GM19193 (cell line): ENCODE data around the gene UFD1.

Experiments
- POLR2A ChIP-seq: IDR thresholded peaks from 4 replicates; pipeline ENCODE4 v1.6.1; 2011; ENCODE audit not compliant: insufficient read depth, insufficient read length; ENCODE audit errors: extremely low read depth

Gene UFD1

DNA sequence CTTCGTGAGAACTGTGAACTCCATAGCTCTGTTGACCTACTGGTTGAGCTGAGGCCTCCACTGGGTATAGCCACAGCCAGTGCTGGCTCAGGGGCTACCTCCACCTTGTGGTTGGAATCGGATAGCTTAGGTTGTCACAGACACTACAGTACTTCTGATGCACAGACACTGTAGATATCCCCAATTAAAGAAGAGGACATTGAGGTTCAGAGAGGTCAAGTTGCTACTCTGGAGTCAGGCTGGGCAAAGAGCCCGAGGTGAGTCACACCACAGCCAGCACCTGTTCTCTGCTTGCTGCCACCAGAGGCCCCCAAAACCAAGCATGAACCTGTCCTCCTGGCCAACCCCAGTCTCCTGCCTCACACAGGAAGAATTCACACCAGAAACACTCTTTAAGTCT lies 5.4 kb downstream of the UFD1 start:
- TF ChIP-seq POLR2A = no peak

DNA sequence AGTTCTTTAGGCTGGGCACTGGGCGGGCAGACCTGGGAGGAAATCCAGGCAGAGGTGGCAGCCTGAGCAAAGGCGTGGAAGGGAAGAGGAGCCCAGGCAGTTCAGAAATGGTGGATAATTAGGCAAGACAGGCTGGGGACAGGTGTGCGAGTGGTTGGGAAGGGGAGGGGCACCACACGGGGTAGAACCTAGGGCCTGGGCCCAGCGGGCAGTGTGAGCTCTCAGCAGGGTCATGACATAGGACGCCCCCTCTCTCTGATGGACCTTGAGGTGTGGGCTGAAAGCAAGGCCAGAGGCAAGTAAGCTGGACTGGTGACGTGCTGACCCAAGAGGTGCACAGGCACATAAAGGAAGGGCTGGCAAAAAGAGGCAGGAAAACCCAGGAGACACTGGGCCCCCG lies 6.8 kb downstream of the UFD1 start:
- TF ChIP-seq POLR2A = no peak

DNA sequence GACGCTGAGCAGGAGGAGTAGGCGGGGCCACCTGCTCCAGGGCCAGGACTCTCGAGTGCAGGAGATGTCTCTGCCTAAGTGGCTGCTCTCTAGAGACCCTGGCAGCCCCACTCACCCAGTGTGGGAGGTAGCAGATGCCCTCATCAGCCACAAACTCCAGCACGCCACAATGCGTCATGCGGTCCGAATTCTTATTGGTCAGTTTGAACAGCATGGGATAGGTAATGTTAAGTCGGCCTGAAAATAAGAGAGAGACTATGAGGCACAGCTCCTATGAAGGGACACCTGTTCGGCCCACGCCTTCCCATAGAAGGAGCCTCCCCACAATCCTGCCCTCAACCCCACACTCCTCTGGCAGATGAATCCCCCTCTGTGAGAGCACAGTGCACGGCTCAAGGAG lies 7.4 kb downstream of the UFD1 start:
- no peak for TF ChIP-seq POLR2A

DNA sequence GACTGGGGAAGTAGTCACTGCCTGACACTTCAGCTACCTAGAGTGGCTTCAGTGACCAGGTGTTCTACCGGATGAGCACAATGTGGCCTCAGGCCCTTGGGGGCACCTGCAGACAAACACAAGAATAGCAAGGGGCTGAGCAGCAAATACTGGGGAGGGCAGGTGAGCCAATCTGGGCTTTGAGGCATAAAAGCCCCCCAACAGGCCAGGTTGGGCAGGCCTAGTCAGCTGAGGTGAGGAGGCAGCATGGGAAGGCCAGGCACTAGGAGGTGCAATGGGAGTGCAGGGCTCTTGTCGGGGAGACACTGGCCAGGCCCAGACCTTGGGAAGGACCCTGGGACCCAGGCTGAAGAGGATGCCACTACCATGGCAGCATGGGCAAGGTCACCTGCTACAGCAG lies 9.0 kb downstream of the UFD1 start:
- TF ChIP-seq POLR2A = no peak

DNA sequence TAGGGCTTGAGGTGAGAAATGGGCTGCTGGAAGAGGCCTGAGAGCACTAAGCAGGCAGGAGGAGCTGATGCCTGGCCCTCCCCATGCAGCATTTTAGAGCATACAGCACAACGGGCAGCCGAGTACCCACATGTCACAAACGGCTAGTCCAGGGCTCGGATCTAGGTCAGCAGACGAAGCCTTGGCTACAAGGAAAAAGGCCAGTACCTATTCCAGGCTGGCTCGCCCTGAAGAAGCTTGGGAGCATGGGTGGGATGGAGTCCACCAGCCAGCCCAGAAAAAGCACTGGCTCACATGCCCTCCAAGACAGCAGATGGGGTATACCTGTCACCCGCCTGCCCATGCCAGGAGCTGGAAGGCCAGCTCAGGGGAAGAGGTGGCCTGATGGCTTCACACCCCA lies 9.6 kb downstream of the UFD1 start:
- no peak for TF ChIP-seq POLR2A

DNA sequence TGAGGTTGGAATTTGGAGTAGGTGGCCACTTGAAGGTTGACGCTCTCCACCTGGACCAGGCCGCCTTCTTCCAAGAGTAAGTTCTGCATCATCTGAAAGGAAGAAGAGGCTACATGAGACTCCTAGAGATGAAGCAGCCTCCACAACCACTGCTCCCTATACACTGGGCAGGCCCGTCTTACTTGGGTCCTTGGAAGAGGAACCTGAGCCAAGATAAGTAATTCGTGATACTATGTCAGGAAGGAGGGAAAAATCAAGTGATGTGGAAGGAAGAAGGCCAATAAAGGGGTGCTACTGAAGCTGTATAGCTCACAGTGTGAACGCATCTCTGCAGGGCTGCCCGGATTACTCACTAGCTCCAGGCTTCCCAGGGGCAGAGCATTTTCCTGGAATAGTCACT lies 11.1 kb downstream of the UFD1 start:
- TF ChIP-seq POLR2A = no peak

DNA sequence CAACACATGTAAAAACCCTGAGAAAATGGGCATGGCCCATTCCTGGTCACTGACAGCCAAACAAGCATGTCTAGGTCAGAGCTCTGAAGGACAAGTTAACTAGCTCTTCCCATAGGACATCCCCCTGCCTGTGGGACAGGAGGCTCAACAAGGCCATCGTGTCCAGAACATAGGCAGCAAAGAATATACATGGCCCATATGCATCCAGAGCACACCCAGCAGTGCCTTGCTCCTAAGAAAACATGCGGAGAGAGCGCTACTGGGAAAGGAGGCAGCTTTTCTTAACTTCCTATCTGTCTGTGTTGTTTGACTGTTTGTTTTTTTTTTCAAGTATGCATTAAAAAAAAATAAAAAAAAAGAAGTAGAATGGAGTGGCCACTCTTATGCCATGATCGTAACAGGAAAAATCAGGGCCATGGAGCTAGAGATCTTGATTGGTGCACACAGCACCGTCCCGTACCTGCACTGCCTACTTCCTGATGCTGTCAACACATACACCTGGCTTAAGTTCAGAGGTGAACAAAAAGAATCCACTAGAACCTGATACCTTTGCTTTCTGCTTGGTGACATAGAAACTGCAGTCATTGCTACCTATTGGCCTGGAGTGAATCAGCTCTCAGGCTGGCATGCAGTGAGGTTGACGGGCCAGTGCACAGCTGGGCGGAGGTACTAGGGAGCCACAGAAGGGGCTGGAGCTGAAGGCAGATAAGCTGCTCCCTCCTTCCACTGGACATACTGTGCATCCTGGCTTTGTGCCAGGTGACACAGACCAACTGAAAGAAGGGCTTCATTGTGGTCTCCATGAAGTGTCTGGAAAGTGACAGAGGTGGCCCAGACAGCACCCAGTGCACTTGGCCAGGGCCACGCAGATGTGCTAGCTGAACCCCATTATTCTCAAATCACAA lies 11.9 kb downstream of the UFD1 start:
- TF ChIP-seq POLR2A = no peak

DNA sequence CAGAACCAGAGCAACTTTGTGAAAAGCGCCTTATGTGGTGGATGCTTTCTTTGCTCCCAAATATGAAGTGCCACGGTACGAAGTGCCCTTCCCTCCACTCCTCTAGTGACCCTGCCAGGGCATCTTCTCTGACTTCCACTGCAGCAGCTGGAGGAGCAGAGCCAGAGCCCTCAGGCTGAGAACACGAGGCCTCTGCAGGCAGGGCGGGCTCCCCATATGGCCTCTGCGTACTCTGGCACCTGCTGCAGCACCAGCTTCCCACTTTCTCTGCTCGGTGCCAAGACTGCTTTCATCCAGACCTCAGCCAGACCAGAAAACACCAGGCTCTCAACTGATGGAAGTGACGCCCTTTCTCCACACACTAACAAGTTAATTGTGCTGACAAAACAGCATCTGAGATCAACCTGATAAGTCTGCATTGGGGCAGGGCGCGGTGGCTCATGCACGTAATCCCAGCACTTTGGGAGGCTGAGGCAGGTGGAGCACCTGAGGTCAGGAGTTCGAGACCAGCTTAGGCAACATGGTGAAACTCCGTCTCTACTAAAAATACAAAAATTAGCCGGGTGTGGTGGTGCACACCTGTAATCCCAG lies 12.8 kb downstream of the UFD1 start:
- no peak for TF ChIP-seq POLR2A

DNA sequence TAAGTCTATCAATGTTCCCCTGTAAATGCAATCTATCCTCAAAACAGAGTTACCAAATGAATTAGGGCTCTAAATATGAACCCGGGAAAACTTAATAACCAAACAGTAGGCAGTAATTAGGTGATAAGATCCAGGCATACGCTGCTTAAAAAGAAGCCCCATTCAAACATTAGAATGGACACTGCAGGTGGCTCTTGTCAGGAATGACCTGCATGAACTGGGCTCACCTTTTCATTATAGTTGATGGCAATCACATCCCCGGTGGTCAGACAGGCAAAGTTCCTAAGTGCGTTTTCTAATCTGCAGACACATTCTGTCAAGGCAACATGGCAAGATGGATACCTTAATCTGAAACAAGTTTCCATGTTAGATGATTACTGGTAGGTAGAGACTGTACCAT lies 14.0 kb downstream of the UFD1 start:
- no peak for TF ChIP-seq POLR2A

DNA sequence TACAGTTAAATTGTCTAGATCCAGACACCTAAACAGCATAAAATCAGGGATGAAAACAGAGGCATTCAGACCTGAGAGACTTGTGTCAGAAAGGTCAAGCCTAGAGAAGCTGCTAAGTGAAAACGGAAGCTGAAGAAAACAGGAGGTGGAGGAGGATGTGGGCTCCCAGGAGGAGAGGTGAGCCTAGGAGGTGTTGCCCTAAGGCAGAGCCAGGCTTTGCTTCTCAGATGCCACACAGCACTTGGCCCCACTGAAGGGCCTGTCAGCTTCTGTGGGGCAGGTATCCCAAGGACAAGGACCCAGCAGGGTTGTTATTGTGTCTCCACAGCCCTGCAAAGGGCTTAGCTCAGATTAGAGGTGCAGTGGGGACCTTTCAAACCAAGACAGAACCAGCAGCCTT lies 14.4 kb downstream of the UFD1 start:
- no peak for TF ChIP-seq POLR2A

DNA sequence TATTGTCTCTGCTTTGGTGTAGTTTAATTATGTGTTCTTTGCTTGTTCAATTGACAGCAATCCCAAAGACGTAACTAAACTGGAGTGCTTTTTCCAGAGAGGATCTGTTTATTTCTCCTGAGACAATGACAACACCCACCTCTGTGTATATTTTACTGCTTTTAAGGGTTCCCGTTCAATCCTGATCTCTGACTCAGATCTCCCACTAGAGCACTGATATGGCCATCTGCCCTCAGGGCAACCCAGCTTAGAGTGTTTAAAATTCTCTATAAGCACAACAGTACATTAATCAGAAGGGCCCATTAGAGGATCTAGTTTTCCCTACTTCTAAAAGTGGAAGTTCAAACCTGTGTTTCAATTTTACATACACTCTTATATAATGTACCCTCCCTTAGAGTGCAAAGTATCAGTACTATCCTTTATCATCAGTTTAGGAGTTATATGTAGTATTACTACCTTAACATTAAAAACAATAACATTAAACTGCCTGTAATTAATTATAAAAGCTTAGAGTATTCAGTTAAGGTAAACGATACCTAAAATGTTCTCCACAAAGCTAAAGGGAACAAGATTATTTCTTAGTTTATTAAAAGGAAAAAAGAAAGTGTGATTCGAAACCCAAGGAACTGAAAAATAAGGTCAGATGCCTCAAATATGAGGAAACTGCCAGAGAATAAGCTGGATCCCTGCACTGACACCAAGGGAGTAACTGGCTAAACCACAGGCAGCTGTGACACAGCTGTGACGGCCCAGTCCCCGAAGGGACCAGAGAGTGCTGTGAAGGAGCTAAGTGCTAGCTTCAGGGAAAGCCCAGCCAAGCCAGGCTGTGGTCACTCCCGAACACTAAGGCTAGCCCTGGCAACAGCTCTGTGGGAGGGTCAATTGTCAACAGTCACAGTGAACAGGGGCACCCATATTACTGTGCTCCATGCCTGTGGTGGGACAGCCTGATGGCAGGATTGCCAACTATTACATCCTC lies 15.2 kb downstream of the UFD1 start:
- TF ChIP-seq POLR2A = no peak

DNA sequence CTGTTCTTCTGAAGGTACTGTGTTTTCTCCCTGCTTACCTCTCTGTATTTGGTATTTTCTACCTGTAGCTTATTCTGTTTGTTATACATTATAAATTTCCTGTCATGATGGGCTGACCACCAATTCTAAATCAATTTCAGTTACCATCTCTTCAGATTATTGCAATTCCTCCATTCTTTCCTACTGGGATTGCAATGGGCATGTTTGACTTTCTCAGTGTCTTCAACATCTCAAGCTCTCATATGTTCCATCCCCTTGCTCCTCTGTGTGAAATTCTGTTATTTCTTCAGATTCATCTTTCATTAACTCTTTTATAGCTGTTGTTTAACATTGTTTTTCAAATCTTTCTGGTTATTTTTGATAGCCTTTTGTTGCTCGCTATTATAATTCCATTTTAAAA lies 16.0 kb downstream of the UFD1 start:
- TF ChIP-seq POLR2A = no peak

DNA sequence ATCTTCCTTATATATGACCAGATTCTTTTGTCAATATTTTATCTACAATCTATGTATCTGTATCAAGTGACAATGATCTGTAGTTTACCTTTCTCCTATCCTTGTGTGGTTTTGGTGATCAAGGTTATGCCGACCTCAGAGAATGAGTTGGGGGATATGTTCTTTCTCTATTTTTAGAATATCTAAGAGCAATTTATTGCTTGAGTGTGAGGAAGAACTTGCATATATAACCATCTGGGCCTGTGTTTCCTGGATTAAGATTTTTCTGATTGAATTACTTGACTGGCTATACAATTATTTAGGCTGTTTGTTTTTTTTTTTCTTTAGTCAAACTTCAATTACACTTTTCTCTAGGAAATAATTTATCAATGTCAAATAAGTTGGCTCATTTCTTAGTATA lies 17.5 kb downstream of the UFD1 start:
- no peak for TF ChIP-seq POLR2A

DNA sequence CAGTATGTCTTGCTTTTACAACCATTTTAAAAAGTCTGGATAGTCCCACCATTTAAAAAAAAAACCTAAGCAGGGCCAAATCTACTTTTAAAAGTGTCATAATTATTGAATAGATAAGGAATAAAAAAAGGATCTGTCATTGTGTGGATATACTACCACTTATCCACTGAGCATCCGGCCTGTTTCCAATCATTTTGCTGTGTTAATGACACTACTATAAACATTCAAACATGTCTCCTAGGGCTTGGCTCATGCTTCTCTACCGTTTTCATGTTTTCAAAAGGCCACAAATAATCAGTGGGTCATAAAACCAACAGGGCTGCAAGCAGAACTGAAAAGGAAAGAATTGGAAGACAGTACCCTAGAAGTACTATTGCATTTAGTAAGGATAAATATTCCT lies 19.0 kb downstream of the UFD1 start:
- TF ChIP-seq POLR2A = no peak

DNA sequence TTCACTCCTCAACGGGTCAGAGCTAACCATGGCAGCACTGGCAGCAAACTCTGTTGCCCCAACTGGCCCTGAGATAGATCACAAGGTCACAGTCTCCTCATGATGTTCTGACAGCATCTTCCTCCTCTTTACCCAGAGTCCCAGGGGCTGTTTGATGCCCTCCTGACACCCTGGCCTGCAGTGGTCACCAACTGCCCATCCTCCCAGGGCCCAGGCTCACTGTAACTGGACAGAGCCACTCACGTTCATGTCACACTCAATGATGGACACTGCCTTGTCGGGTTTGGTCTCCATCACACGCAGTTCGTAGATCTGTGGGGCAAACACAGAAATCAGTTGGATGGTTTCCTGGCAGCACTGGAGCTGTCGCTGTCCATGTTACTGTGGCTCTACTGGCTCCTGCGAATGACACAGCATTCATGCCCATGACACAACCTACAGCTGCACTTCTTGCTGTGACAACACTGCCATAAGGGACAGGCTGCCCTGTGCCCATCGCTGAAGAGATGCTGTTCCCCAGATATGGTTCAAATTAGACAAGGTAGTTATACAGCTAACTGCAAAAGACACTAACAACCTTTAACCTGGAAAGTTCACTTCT lies 21.1 kb downstream of the UFD1 start:
- TF ChIP-seq POLR2A = no peak
